Cardiac muscle cell (in vitro differentiated cells and primary cell): Measurements from ENCODE around the gene OPRL1. TPM values are rescaled to one million over a fixed set of nuclear protein-coding genes. Genes with fewer than 3 reads are reported as not detected.

Experiments
- DNase-seq, 2 donors: peaks; one replicate each; pipeline versions ENCODE4 v3.0.0 to v3.0.0-alpha.2; 2010 to 2017; ENCODE audit warnings: low read depth in 1 of 2, low spot score in 1 of 2
- H3K27ac ChIP-seq: fragments of 200-600 bp; sonication (generic); 2 replicates; pipeline ENCODE4 v1.5.1; 2016
- H3K27me3 ChIP-seq: fragments of 200-600 bp; sonication (generic); 2 replicates; pipeline ENCODE4 v1.6.0; 2016; ENCODE audit warnings: control low read depth
- H3K36me3 ChIP-seq: fragments of 200-600 bp; sonication (generic); 2 replicates; pipeline ENCODE4 v1.5.1; 2016; ENCODE audit warnings: control low read depth
- H3K4me1 ChIP-seq: fragments of 200-600 bp; sonication (generic); 2 replicates; pipeline ENCODE4 v1.8.1; 2017; ENCODE audit warnings: low read depth, mild to moderate bottlenecking, mixed run types
- H3K4me3 ChIP-seq: fragments of 200-600 bp; sonication (generic); 2 replicates; pipeline ENCODE4 v1.5.1; 2016; ENCODE audit warnings: mild to moderate bottlenecking
- H3K9me3 ChIP-seq: fragments of 200-600 bp; sonication (generic); 2 replicates; pipeline ENCODE4 v1.5.1; 2017; ENCODE audit warnings: low read depth, mild to moderate bottlenecking, control low read depth
- CTCF ChIP-seq: IDR thresholded peaks from 2 replicates; pipeline ENCODE4 v1.5.1; 2012; ENCODE audit warnings: low read depth, mild to moderate bottlenecking, low read length
- polyA plus RNA-seq: library from polyadenylated mRNA; unstranded; fragments of >200 nt; fragmentation: Nextera tagmentation; extraction: Ambion mirVana; gene quantifications from 2 replicates; pipeline ENCODE4 v1.2.1, GENCODE V29; 2016
- total RNA-seq: library from RNA; depleted of rRNA; stranded (reverse); fragments of >200 nt; gene quantifications from 2 replicates; pipeline ENCODE4 v1.2.3, GENCODE V29; 2016

OPRL1 gene
- total and polyA plus RNA-seq, 2 experiments from 2014 or later = 2.1 to 9.6 TPM

- no peak overlapping the region for H3K4me3 ChIP-seq
- H3K9me3 ChIP-seq = no peaks in the 10 kb centered on the region
- H3K36me3 ChIP-seq = no peaks in the 10 kb centered on the region
- H3K27ac ChIP-seq = no peak overlapping the region
- TF ChIP-seq CTCF = no peak
- no peaks in the 10 kb centered on the region for H3K27me3 ChIP-seq
- DNase-seq = no peak
- peaks cover 17% of the 10 kb centered on the region for H3K4me1 ChIP-seq
Measured at GRCh38 chr20:64077876-64078551, 1.9 kb upstream of the OPRL1 start.

- H3K27me3 ChIP-seq = peaks cover 3% of the 10 kb centered on the region
- no peaks in the 10 kb centered on the region for H3K9me3 ChIP-seq
- no peak overlapping the region for H3K27ac ChIP-seq
- DNase-seq = no peak
- no peak for TF ChIP-seq CTCF
- peaks cover 17% of the 10 kb centered on the region for H3K4me1 ChIP-seq
- no peaks in the 10 kb centered on the region for H3K36me3 ChIP-seq
- H3K4me3 ChIP-seq = peak overlapping the region; percentile 82
Measured at GRCh38 chr20:64078934-64079272, 979 bp upstream of the OPRL1 start.

DNA sequence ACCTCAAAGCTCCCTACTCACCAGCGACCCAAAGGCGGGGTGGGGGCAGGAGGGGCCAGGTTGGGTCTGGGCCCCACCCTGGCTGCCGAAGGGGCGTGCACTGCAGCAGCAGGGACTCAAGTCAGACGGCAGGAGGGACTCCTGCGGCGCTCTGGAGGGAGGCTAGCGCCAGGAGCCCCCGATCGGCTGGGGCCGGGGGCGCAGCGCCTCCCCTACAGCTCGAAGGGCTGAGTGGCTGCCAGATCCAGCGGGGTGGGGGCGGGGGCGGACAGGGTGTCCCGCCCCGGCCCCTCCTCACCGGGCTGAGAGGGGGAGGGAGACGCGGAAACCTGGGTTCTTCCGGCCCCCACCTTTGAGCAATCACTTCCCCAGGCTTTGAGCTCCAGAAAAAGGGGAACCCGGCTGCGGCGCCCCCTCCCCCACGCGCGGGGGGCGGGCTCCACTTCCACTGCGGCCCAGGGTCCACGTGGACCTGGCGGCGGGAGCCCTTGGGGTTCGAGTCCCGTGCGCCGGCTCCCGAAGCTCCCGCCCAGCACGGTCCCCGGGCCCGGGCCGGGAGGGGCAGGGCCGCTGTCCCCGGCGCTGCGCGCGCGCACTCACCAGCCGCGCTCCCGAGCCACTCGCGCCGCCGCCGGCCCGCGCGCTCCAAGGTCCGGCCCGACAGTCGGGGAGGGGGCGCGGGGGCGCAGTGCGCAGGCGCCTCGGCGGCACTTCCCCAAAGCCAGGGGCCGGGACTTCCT lies 439 bp upstream of the OPRL1 start, which contains the start of gene RGS19:
RGS19 (minus strand) TSS at position 246 of the 740 bp plus-strand sequence. CDS start 2,632 bp downstream, outside the sequence.
- TF ChIP-seq CTCF = no peak
- no peaks in the 10 kb centered on the region for H3K36me3 ChIP-seq
- peak within 1 kb of the TSS; percentile 82 for H3K4me3 ChIP-seq
- H3K9me3 ChIP-seq = no peaks in the 10 kb centered on the region
- H3K4me1 ChIP-seq = peaks cover 17% of the 10 kb centered on the region
- no peak within 1 kb of the TSS for H3K27ac ChIP-seq
- peak; percentile 74 to 86 for DNase-seq
- peaks cover 9% of the 10 kb centered on the region for H3K27me3 ChIP-seq

DNA sequence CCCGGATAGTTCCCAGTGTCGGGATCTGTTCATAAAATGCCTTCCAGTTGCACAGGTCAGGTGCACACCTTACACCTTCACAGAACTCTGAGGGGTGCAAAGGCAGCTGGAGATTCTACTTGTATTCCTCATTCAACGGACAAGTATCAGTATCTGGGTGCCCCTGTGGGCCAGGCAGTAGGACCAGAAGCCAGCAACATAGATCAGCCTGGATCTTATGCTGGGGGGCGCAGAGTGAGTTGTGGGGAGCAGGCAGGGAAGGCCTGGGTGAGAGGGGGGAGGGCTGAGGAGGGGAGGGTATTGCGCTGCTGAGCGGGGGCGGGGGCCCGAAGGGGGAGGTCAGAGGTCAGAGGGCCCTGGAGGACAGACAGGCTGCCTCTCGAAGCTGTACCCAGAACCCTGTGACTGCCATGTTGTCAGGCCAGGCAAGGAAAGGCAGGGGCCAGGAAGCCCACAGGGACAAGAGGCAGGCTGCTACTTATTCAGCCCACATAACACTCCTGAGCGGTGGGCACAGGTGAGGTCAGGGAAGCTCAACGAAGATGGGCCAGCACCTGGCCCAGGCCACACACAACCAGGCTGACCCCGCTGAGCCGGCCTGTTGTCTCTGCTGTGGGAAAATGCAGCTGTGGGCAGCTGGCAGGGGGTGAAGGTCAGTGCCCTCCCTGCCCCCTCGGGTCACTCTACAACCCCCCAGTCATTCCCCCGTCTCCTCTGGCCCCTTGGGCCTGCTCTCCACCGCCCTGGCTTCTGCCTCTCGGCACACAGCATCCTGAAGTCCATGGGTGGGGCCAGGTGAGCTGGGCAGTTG lies 1.1 kb downstream of the OPRL1 start:
- TF ChIP-seq CTCF = no peak
- no peak for DNase-seq
- H3K27ac ChIP-seq = no peak overlapping the region
- peaks cover 17% of the 10 kb centered on the region for H3K4me1 ChIP-seq
- H3K4me3 ChIP-seq = no peak overlapping the region
- no peaks in the 10 kb centered on the region for H3K9me3 ChIP-seq
- H3K27me3 ChIP-seq = peaks cover 25% of the 10 kb centered on the region
- no peaks in the 10 kb centered on the region for H3K36me3 ChIP-seq

DNA sequence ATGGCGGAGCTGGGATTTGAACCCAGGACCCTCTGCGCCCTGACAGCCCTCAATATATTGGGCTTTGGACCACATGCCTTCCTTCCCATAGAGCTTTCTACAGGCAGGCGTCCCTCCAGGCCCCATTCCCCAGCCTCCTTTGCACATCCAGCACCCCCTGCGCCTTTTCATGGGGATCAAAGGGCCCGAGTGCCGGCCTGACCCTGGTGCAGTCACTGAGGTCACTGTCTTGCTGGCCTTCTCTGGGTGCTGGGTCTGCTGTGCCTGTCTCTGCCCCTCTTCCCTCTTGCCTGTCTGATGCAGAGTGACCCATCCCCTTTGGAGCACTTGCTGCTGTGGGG lies 1.7 kb downstream of the OPRL1 start:
- Histone ChIP-seq H3K9me3 (no peaks in the 10 kb centered on the region), H3K36me3 (no peaks in the 10 kb centered on the region), H3K27me3 (peaks cover 30% of the 10 kb centered on the region), H3K4me1 (peaks cover 17% of the 10 kb centered on the region), H3K27ac (no peak overlapping the region), H3K4me3 (no peak overlapping the region)
- no peak for DNase-seq
- no peak for TF ChIP-seq CTCF
